HCT116 (cell line): Measurements from ENCODE around the gene SHROOM3. TPM values are rescaled to one million over a fixed set of nuclear protein-coding genes. Genes with fewer than 3 reads are reported as not detected.

Source experiments
- ATAC-seq: fragments of 200-7000 bp; cut with Tn5 transposase; 2 replicates; pipeline ENCODE4 v1.9.1; 2020; ENCODE audit warnings: mild to moderate bottlenecking, moderate library complexity
- BruUV-seq: library from RNA; stranded (reverse); fragments of 400-500 nt; replicated peaks from 2 replicates; lab custom pipeline; 2021; lab: Mats Ljungman, UMichigan
- CTCF ChIA-PET: fragments of 300-600 bp; sonication (Branson Sonifier 250); formaldehyde crosslinking; loops from one replicate; lab custom pipeline; 2021; ENCODE audit warnings: antibody characterized with exemption; lab: Charles Lee
- POLR2A ChIA-PET: fragments of 300-600, 350-600 bp; sonication (Branson Sonifier 250); formaldehyde crosslinking; loops from one replicate; lab custom pipeline; 2021; ENCODE audit warnings: antibody characterized with exemption; lab: Charles Lee
- RAD21 ChIA-PET, 2 experiments: fragments of 300-600 bp; sonication (Branson Sonifier 250); formaldehyde crosslinking; loops; one replicate each; lab custom pipeline; 2023; ENCODE audit warnings: low total read pairs in 2 of 2; ENCODE audit not compliant: uncharacterized antibody in 2 of 2, unreplicated experiment in 2 of 2, low non-redundant PET in 1 of 2; lab: Charles Lee
- DNase-seq: peaks from one replicate; pipeline ENCODE4 v3.0.0-alpha.2; 2010; ENCODE audit warnings: low read depth, low spot score
- H2AFZ ChIP-seq: fragments of 200-600 bp; shearing (Covaris generic), sonication (generic); 2 replicates; pipeline ENCODE4 v1.6.1; 2017; ENCODE audit warnings: low read depth, mixed run types, mixed read lengths, antibody characterized with exemption, low read length; ENCODE audit not compliant: poor library complexity, severe bottlenecking
- H3K27ac ChIP-seq: 2 replicates; pipeline ENCODE4 v1.5.1; 2012; ENCODE audit warnings: low read depth, low read length
- H3K27me3 ChIP-seq: fragments of 200-600 bp; sonication (generic); 2 replicates; pipeline ENCODE4 v1.6.1; 2016; ENCODE audit warnings: mixed run types, low read length, mixed read lengths; ENCODE audit not compliant: insufficient read depth
- H3K36me3 ChIP-seq, 2 experiments: fragments of 200-500 bp in 1 of 2; fragments of 200-600 bp in 1 of 2; sonication (Bioruptor generic) in 1 of 2; sonication (generic) in 1 of 2; 2 replicates each; pipeline versions ENCODE4 v1.5.1 to v1.6.1; 2014 to 2016; ENCODE audit warnings: low read length in 2 of 2, inconsistent platforms in 1 of 2, mixed read lengths in 1 of 2, mixed run types in 1 of 2; ENCODE audit not compliant: insufficient read depth in 2 of 2, control insufficient read depth in 1 of 2
- H3K4me1 ChIP-seq, 2 experiments: fragments of 200-600 bp in 1 of 2; sonication (generic) in 1 of 2; 2 replicates each; pipeline versions ENCODE4 v1.5.1 to v1.6.1; 2012 to 2017; ENCODE audit warnings: low read length in 2 of 2, inconsistent platforms in 1 of 2, mild to moderate bottlenecking in 1 of 2, mixed read lengths in 1 of 2, mixed run types in 1 of 2, moderate library complexity in 1 of 2; ENCODE audit not compliant: insufficient read depth in 2 of 2, control insufficient read depth in 1 of 2
- H3K4me2 ChIP-seq: fragments of 200-600 bp; sonication (generic); 2 replicates; pipeline ENCODE4 v1.6.1; 2017; ENCODE audit warnings: mixed run types, low read length, mixed read lengths
- H3K4me3 ChIP-seq, 2 experiments: fragments of 200-600 bp in 1 of 2; sonication (generic) in 1 of 2; replicated peaks in 1 of 2; 2 replicates each; pipeline ENCODE4 v1.5.1; 2011 to 2016; ENCODE audit warnings: low read length in 2 of 2, control low read depth in 1 of 2, low read depth in 1 of 2, mild to moderate bottlenecking in 1 of 2, mixed read lengths in 1 of 2, mixed run types in 1 of 2
- H3K79me2 ChIP-seq: fragments of 200-600 bp; sonication (generic); 2 replicates; pipeline ENCODE4 v1.6.1; 2017; ENCODE audit warnings: mild to moderate bottlenecking, mixed run types, low read length, moderate library complexity, mixed read lengths; ENCODE audit not compliant: insufficient read depth
- H3K9ac ChIP-seq: fragments of 200-600 bp; sonication (generic); 2 replicates; pipeline ENCODE4 v1.6.1; 2016; ENCODE audit warnings: low read length, mixed read lengths
- H3K9me2 ChIP-seq: fragments of 200-600 bp; sonication (generic), shearing (Covaris generic); 2 replicates; pipeline ENCODE4 v1.6.1; 2017; ENCODE audit warnings: mixed run types, mild to moderate bottlenecking, moderate library complexity; ENCODE audit not compliant: insufficient read depth
- H3K9me3 ChIP-seq, 2 experiments: fragments of 200-500 bp in 1 of 2; fragments of 200-600 bp in 1 of 2; sonication (Bioruptor generic) in 1 of 2; sonication (generic) in 1 of 2; 2 replicates each; pipeline ENCODE4 v1.6.1; 2014 to 2017; ENCODE audit warnings: low read length in 2 of 2, mixed read lengths in 2 of 2, inconsistent platforms in 1 of 2, low read depth in 1 of 2, mild to moderate bottlenecking in 1 of 2, mixed run types in 1 of 2, moderate library complexity in 1 of 2; ENCODE audit not compliant: control insufficient read depth in 1 of 2, insufficient read depth in 1 of 2
- H4K20me1 ChIP-seq: fragments of 200-600 bp; sonication (generic), shearing (Covaris generic); 2 replicates; pipeline ENCODE4 v1.6.1; 2017; ENCODE audit warnings: mixed run types, mild to moderate bottlenecking, moderate library complexity; ENCODE audit not compliant: insufficient read depth
- CEBPB ChIP-seq: IDR thresholded peaks from 2 replicates; pipeline ENCODE4 v1.6.1; 2012; ENCODE audit warnings: low read depth
- EGR1 ChIP-seq: IDR thresholded peaks from 2 replicates; pipeline ENCODE4 v1.6.1; 2012; ENCODE audit warnings: low read depth
- ELF1 ChIP-seq: IDR thresholded peaks from 2 replicates; pipeline ENCODE4 v1.6.1; 2012; ENCODE audit warnings: low read depth, borderline replicate concordance
- JUND ChIP-seq: IDR thresholded peaks from 2 replicates; pipeline ENCODE4 v1.6.1; 2012
- POLR2A ChIP-seq: IDR thresholded peaks from 2 replicates; pipeline ENCODE4 v1.7.0; 2011; ENCODE audit warnings: borderline replicate concordance; ENCODE audit not compliant: insufficient read depth, insufficient read length; ENCODE audit errors: extremely low read depth
- POLR2AphosphoS5 ChIP-seq: IDR thresholded peaks from 2 replicates; pipeline ENCODE4 v1.6.1; 2011; ENCODE audit warnings: mild to moderate bottlenecking, low read depth, low read length, moderate library complexity
- RAD21 ChIP-seq: IDR thresholded peaks from 2 replicates; pipeline ENCODE4 v1.6.1; 2012; ENCODE audit warnings: low read depth, mild to moderate bottlenecking
- TCF7L2 ChIP-seq: IDR thresholded peaks from 2 replicates; pipeline ENCODE4 v1.7.0; 2011; ENCODE audit warnings: borderline replicate concordance, inconsistent platforms; ENCODE audit not compliant: insufficient read depth, insufficient read length; ENCODE audit errors: extremely low read depth
- YY1 ChIP-seq: IDR thresholded peaks from 2 replicates; pipeline ENCODE4 v1.6.1; 2011; ENCODE audit warnings: low read length, low read depth, moderate library complexity, mild to moderate bottlenecking; ENCODE audit not compliant: insufficient replicate concordance; ENCODE audit errors: extremely low read depth
- ZFX ChIP-seq: fragments of 450-650 bp; IDR thresholded peaks from 2 replicates; pipeline ENCODE4 v1.6.1; 2017
- ZNF274 ChIP-seq: fragments of 200-500 bp; sonication (Bioruptor generic); IDR thresholded peaks from 2 replicates; pipeline ENCODE4 v1.6.1; 2014; ENCODE audit warnings: mild to moderate bottlenecking, low read depth, low read length, inconsistent platforms
- intact Hi-C: fragments of 100-400 bp; cut with micrococcal nuclease; formaldehyde crosslinking; loops from 2 replicates; pipeline ENCODE4 v1.10.0; 2022
- total RNA-seq: library from RNA; stranded (reverse); gene quantifications from one replicate; pipeline ENCODE4 v1.2.1, GENCODE V29; 2021; ENCODE audit not compliant: unreplicated experiment
- TF ChIP-seq, protein P1 (sequence below): IDR thresholded peaks from 2 replicates; pipeline ENCODE4 v1.6.1; 2012
- TF ChIP-seq, protein P2 (sequence below): IDR thresholded peaks from 2 replicates; pipeline ENCODE4 v1.6.1; 2012; ENCODE audit warnings: low read depth
- TF ChIP-seq, protein P3 (sequence below): IDR thresholded peaks from 2 replicates; pipeline ENCODE4 v1.6.1; 2012
- TF ChIP-seq, protein P4 (sequence below): IDR thresholded peaks from 2 replicates; pipeline ENCODE4 v1.6.1; 2011; ENCODE audit warnings: mild to moderate bottlenecking, low read length, moderate library complexity; ENCODE audit not compliant: insufficient replicate concordance; ENCODE audit errors: extremely low read depth

Gene SHROOM3
- total RNA-seq, 1 experiment from 2014 or later, result 22.5 TPM

DNA sequence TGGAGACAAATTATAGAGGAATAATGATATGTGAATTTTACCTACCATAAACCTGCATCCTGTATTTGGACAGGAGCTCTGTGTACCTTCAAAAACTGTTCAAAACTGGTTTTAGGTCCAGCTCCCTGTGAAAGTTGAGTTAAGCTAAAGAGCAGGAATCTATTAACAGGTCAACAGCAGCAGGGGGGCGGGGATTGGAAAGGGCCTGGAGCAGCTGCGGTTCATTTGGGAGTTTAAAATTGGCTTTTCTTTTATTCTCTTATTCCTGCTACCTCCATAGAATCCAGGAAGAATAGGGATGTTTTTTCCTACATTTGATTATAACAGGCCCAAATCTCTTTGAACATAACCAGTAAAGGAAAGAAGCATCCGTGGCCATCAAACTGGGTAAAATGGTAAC, 23.8 kb downstream of the SHROOM3 start:
- Histone ChIP-seq H3K4me2 (peak overlapping the region; percentile 65), H2AFZ (peak overlapping the region; percentile 79), H3K9me2 (no peaks in the 10 kb centered on the region), H3K79me2 (no peaks in the 10 kb centered on the region), H3K4me1 (peaks cover 25 to 39% of the 10 kb centered on the region in 2 experiments), H3K9ac (peak overlapping the region; percentile 56), H4K20me1 (no peaks in the 10 kb centered on the region), H3K9me3 (no peaks in the 10 kb centered on the region; a peak in 1 of 4 replicates), H3K36me3 (no peaks in the 10 kb centered on the region), H3K27ac (peak overlapping the region; percentile 78), H3K4me3 (peak overlapping the region in 1 of 2 experiments; percentile 33; a peak in 3 of 4 replicates), H3K27me3 (no peaks in the 10 kb centered on the region)
- POLR2A ChIA-PET, result interaction anchor here (1.1 to 1.5 kb wide), 3 partner anchors 11 to 26 kb away, joined by 3 to 5 read pairs (median 4); no protein-coding TSS in a partner anchor
- intact Hi-C loops, result no loop called here
- TF ChIP-seq RAD21 (no peak), JUND (no peak), YY1 (no peak), POLR2A (no peak), TCF7L2 (no peak), ELF1 (no peak), ZNF274 (no peak), EGR1 (no peak), CEBPB (no peak), POLR2AphosphoS5 (no peak), ZFX (no peak)
- TF ChIP-seq, protein P1, sequence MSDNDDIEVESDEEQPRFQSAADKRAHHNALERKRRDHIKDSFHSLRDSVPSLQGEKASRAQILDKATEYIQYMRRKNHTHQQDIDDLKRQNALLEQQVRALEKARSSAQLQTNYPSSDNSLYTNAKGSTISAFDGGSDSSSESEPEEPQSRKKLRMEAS, result no peak
- TF ChIP-seq, protein P2, sequence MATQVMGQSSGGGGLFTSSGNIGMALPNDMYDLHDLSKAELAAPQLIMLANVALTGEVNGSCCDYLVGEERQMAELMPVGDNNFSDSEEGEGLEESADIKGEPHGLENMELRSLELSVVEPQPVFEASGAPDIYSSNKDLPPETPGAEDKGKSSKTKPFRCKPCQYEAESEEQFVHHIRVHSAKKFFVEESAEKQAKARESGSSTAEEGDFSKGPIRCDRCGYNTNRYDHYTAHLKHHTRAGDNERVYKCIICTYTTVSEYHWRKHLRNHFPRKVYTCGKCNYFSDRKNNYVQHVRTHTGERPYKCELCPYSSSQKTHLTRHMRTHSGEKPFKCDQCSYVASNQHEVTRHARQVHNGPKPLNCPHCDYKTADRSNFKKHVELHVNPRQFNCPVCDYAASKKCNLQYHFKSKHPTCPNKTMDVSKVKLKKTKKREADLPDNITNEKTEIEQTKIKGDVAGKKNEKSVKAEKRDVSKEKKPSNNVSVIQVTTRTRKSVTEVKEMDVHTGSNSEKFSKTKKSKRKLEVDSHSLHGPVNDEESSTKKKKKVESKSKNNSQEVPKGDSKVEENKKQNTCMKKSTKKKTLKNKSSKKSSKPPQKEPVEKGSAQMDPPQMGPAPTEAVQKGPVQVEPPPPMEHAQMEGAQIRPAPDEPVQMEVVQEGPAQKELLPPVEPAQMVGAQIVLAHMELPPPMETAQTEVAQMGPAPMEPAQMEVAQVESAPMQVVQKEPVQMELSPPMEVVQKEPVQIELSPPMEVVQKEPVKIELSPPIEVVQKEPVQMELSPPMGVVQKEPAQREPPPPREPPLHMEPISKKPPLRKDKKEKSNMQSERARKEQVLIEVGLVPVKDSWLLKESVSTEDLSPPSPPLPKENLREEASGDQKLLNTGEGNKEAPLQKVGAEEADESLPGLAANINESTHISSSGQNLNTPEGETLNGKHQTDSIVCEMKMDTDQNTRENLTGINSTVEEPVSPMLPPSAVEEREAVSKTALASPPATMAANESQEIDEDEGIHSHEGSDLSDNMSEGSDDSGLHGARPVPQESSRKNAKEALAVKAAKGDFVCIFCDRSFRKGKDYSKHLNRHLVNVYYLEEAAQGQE, result no peak
- TF ChIP-seq, protein P3, sequence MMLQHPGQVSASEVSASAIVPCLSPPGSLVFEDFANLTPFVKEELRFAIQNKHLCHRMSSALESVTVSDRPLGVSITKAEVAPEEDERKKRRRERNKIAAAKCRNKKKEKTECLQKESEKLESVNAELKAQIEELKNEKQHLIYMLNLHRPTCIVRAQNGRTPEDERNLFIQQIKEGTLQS, result no peak
- TF ChIP-seq, protein P4, sequence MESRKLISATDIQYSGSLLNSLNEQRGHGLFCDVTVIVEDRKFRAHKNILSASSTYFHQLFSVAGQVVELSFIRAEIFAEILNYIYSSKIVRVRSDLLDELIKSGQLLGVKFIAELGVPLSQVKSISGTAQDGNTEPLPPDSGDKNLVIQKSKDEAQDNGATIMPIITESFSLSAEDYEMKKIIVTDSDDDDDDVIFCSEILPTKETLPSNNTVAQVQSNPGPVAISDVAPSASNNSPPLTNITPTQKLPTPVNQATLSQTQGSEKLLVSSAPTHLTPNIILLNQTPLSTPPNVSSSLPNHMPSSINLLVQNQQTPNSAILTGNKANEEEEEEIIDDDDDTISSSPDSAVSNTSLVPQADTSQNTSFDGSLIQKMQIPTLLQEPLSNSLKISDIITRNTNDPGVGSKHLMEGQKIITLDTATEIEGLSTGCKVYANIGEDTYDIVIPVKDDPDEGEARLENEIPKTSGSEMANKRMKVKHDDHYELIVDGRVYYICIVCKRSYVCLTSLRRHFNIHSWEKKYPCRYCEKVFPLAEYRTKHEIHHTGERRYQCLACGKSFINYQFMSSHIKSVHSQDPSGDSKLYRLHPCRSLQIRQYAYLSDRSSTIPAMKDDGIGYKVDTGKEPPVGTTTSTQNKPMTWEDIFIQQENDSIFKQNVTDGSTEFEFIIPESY, result no peak
- ATAC-seq (peak; percentile 24; the same call in 1 of the 2 replicates), DNase-seq (no peak)
- BruUV-seq, result no TSS peak
- CTCF ChIA-PET, result no interaction called here
- RAD21 ChIA-PET, result no interaction called here
